ENCODE data around the gene SETDB1. TPM values are rescaled to one million over a fixed set of nuclear protein-coding genes. Genes with fewer than 3 reads are reported as not detected.

Gene SETDB1
- total RNA-seq, 1 donor from 2014 or later = 30.0 TPM

DNA sequence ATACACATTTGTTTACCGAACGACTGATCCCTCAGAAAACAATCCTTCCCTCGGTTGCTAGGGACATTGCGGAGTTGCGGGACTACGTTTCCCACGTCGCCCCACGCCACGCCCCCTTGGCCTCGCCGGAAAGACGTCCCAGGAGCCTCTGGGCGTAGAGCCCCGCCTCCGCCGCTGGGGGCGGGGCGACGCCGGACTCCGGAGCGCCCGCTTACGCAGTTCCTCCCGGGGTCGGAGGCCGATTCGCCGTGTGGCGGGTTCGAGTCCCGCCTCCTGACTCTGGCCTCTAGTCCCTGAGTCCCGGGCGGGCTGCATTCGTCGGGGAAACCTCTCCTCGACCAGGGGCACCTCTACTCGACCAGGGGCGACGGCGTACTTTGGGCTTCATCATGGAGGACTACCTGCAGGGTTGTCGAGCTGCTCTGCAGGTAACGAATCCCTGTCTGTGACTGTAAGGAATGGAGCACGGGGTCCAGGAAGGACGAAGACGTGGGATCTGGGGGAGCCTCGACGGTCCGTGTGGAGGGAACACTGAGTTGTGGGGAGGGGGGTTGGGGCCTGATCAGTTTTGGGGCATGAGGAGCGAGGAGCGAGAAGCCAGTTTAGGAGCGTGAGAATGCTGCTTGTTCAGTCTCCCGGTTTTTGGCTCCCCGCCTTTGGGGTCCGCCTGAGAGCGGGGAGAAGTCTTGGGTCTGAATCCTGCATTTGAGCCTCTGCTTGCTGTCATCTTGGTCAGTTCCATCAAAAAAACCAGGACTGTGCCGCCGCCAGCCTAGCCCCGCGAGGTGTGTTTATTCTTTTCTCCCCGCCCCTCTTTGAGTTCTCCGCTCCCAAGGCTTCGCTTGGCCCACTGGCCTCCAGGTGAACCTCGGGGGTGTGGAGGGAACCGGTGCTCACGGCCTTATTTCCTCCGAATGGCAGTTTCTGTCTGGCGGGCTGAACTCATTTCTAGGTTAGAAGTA lies 82.4 kb downstream of the SETDB1 start, which contains the start of gene PRUNE1:
PRUNE1 (plus strand) TSS at position 206 of the 962 bp plus-strand sequence; CDS start at position 390, 184 bp downstream.
- FAIRE-seq (no peak), DNase-seq (ENCODE audit: low read depth) (peak; percentile 88)
- H3K9me3 ChIP-seq (ENCODE audit: insufficient read depth, low read depth, low read length) = no peaks in the 10 kb centered on the region
- no peaks in the 10 kb centered on the region for H3K9me3 Mint-ChIP-seq (ENCODE audit: unreplicated experiment)
- no peaks in the 10 kb centered on the region for H3K27me3 ChIP-seq (ENCODE audit: insufficient read depth, low read length)
- H3K4me3 ChIP-seq (ENCODE audit: insufficient read depth, low read depth, low read length) = peak within 1 kb of the TSS; percentile 76
- H3K4me2 ChIP-seq (ENCODE audit: low read length) = peak within 1 kb of the TSS; percentile 99
- peaks cover 6% of the 10 kb centered on the region for H3K79me2 ChIP-seq (ENCODE audit: insufficient read depth, low read length)
- peak within 1 kb of the TSS; percentile 95 for H3K4me3 Mint-ChIP-seq (ENCODE audit: unreplicated experiment)
- peak within 1 kb of the TSS; percentile 98 for H3K27ac Mint-ChIP-seq (ENCODE audit: unreplicated experiment)
- H4K20me1 ChIP-seq (ENCODE audit: insufficient read depth, low read length) = no peaks in the 10 kb centered on the region
- peak within 1 kb of the TSS; percentile 95 for H3K9ac ChIP-seq (ENCODE audit: low read length)
- H3K4me1 Mint-ChIP-seq (ENCODE audit: low read depth, unreplicated experiment) = peaks cover 35% of the 10 kb centered on the region
- H2AFZ ChIP-seq (ENCODE audit: low read depth, low read length) = peak within 1 kb of the TSS; percentile 95
- peaks cover 1% of the 10 kb centered on the region for H3K36me3 Mint-ChIP-seq (ENCODE audit: low read depth, unreplicated experiment)
- H3K4me1 ChIP-seq (ENCODE audit: insufficient read depth, low read length) = peaks cover 49% of the 10 kb centered on the region
- H3K27me3 Mint-ChIP-seq (ENCODE audit: low read depth, unreplicated experiment) = no peaks in the 10 kb centered on the region
- H3K36me3 ChIP-seq (ENCODE audit: insufficient read depth, low read length) = no peaks in the 10 kb centered on the region
- H3K27ac ChIP-seq (ENCODE audit: low read depth, low read length) = peak within 1 kb of the TSS; percentile 85
- TF ChIP-seq, protein P1, sequence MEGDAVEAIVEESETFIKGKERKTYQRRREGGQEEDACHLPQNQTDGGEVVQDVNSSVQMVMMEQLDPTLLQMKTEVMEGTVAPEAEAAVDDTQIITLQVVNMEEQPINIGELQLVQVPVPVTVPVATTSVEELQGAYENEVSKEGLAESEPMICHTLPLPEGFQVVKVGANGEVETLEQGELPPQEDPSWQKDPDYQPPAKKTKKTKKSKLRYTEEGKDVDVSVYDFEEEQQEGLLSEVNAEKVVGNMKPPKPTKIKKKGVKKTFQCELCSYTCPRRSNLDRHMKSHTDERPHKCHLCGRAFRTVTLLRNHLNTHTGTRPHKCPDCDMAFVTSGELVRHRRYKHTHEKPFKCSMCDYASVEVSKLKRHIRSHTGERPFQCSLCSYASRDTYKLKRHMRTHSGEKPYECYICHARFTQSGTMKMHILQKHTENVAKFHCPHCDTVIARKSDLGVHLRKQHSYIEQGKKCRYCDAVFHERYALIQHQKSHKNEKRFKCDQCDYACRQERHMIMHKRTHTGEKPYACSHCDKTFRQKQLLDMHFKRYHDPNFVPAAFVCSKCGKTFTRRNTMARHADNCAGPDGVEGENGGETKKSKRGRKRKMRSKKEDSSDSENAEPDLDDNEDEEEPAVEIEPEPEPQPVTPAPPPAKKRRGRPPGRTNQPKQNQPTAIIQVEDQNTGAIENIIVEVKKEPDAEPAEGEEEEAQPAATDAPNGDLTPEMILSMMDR (IDR thresholded peaks at IDR 0.05; ENCODE audit: insufficient read depth, low read depth, low read length) = no peak
- TF ChIP-seq EZH2 (IDR thresholded peaks at IDR 0.05; ENCODE audit: insufficient read depth, low read length) = no peak

DNA sequence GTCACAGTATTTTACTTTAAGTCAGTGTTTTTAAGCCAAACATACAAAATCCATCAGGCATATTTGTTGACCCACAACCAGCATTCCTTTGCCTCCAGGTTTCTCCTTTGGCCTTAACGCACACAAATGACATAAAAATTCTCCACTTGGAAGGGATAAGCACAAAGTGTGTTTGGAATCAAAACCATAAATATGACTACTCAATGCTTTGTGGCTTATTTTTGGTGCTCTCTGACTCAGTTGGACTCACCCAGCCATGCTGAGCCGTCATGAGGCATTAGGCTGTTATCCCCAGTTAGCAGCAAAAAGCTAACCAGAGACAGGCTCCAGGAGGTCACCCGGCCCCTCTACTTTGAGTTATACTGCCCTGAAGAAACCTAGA lies 83.0 kb downstream of the SETDB1 start:
- H3K9me3 ChIP-seq (ENCODE audit: insufficient read depth, low read depth, low read length) = no peaks in the 10 kb centered on the region
- peaks cover 50% of the 10 kb centered on the region for H3K4me1 ChIP-seq (ENCODE audit: insufficient read depth, low read length)
- DNase-seq (ENCODE audit: low read depth) = peak; percentile 87
- H3K27ac ChIP-seq (ENCODE audit: low read depth, low read length) = peak overlapping the region; percentile 85
- H3K4me3 ChIP-seq (ENCODE audit: insufficient read depth, low read depth, low read length) = peak overlapping the region; percentile 76
- H3K27me3 ChIP-seq (ENCODE audit: insufficient read depth, low read length) = no peaks in the 10 kb centered on the region
- H3K9ac ChIP-seq (ENCODE audit: low read length) = peak overlapping the region; percentile 95
- Mint-ChIP-seq H3K27ac (ENCODE audit: unreplicated experiment) (peak overlapping the region; percentile 84), H3K4me3 (ENCODE audit: unreplicated experiment) (peak overlapping the region; percentile 95), H3K36me3 (ENCODE audit: low read depth, unreplicated experiment) (peaks cover 1% of the 10 kb centered on the region), H3K27me3 (ENCODE audit: low read depth, unreplicated experiment) (no peaks in the 10 kb centered on the region), H3K4me1 (ENCODE audit: low read depth, unreplicated experiment) (peaks cover 37% of the 10 kb centered on the region), H3K9me3 (ENCODE audit: unreplicated experiment) (no peaks in the 10 kb centered on the region)
- H3K36me3 ChIP-seq (ENCODE audit: insufficient read depth, low read length) = no peaks in the 10 kb centered on the region
- no peaks in the 10 kb centered on the region for H4K20me1 ChIP-seq (ENCODE audit: insufficient read depth, low read length)
- H3K79me2 ChIP-seq (ENCODE audit: insufficient read depth, low read length) = peaks cover 6% of the 10 kb centered on the region
- TF ChIP-seq, protein P1 (IDR thresholded peaks at IDR 0.05; ENCODE audit: insufficient read depth, low read depth, low read length) = no peak
- TF ChIP-seq EZH2 (IDR thresholded peaks at IDR 0.05; ENCODE audit: insufficient read depth, low read length) = no peak
- H3K4me2 ChIP-seq (ENCODE audit: low read length) = peak overlapping the region; percentile 99
- FAIRE-seq = no peak
- peak overlapping the region; percentile 95 for H2AFZ ChIP-seq (ENCODE audit: low read depth, low read length)

All from astrocyte (in vitro differentiated cells and primary cell).